Measurements from ENCODE around the gene FRMD1.

DNA sequence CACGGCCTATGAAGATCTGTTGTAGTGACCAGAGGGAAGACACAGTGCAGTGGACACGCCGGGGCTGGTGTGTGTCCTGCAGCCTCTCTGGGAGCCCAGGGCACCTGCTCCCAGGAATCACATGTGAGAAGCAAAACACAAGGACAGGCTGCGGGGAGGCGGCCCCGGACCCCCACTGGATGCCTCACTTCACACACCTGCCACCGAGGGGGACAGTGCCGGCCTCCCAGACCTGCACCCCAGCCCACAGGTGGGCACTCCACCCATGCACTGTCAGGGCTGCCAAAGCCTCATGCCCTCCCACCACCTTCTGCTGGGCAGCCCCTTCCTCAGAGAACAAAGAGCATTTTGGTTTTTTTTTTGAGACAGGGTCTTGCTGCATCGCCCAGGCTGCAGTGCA is 27.4 kb downstream of the FRMD1 start:
- TF ChIP-seq, protein P1, sequence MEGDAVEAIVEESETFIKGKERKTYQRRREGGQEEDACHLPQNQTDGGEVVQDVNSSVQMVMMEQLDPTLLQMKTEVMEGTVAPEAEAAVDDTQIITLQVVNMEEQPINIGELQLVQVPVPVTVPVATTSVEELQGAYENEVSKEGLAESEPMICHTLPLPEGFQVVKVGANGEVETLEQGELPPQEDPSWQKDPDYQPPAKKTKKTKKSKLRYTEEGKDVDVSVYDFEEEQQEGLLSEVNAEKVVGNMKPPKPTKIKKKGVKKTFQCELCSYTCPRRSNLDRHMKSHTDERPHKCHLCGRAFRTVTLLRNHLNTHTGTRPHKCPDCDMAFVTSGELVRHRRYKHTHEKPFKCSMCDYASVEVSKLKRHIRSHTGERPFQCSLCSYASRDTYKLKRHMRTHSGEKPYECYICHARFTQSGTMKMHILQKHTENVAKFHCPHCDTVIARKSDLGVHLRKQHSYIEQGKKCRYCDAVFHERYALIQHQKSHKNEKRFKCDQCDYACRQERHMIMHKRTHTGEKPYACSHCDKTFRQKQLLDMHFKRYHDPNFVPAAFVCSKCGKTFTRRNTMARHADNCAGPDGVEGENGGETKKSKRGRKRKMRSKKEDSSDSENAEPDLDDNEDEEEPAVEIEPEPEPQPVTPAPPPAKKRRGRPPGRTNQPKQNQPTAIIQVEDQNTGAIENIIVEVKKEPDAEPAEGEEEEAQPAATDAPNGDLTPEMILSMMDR (IDR thresholded peaks at IDR 0.05) = no peak
- TF ChIP-seq POLR2A (IDR thresholded peaks at IDR 0.05) = no peak

Data from right lobe of liver (tissue), 4 donors.